HCEC 1CT (cell line): ENCODE results near the gene KCTD14.
"Not testable (repeated sequence)": the region's sequence is repeated elsewhere in the genome, so short reads cannot be mapped to it uniquely, and the experiment has no call there.

Experiments
- DNase-seq: peaks from one replicate; pipeline ENCODE4 v3.0.0-alpha.2; 2017

Gene KCTD14, protein sequence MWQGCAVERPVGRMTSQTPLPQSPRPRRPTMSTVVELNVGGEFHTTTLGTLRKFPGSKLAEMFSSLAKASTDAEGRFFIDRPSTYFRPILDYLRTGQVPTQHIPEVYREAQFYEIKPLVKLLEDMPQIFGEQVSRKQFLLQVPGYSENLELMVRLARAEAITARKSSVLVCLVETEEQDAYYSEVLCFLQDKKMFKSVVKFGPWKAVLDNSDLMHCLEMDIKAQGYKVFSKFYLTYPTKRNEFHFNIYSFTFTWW

DNA sequence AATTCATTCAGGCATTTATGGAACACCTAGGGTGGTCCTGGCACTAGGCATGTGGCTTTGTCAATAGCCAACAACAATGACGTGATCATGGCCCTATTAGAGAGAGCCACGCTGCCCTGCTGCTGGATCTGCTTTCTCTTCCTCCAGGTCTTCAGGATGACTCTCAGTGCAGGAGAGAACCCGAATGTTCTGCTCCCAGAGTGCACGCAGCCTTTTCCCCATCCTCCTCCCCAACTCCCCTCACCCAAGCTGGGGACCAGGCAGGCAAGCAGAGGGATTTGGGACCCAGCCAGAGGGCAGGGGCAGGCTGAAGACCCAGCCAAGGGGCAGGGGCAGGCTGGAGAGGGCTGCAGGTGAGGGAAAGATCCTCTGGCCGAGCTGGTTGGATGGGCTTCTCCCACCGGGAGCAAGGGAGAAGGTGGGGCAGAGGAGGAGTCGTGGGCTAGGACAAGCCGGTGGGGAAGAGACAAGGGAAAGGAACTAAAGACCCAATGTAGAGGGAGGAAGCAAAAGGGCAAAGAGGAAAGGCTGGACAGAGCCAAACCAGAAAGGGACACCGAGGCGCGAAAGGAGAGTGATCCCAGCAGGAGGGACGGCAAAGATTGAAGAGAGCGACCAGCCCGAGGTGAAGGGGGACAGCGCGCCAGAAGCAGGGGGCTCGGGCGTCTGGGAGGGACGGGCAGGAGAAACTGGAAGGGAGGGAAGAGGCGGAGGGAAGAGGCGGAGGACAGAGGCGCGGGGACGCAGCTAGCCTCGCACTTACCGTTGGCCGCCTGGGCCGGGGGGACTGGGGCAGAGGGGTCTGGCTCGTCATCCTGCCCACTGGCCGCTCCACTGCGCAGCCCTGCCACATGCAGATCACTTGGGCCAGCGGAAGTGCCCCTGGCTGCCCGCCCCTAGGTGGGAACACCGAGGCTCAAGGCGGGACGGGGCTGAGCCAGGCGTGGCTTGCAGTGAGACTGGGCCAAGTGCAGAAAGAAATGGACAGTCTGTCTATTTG lies at the start of gene KCTD14:
KCTD14 (minus strand) TSS at position 880 of the 1,000 bp plus-strand sequence; CDS start at position 853, 27 bp downstream.
- no peak for DNase-seq

DNA sequence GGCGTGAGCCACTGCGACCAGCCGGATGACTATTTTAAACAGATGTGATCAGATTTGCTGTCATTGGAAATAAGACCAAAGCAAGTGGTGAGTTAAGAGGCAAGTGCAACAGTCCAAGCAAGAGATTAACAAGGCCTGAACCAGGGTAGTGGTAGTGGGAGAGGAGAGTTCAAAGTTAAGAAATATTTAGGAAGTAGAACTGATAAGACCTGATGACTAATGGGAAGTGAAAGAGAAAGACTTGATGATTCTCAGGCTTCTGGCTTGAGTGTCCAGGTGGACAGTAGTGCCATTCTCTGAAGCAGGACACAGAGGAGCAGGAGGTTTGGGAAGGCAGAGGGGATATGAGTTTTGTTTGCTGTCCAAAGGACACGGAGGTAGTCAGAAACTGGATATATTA lies 49.4 kb upstream of the KCTD14 start:
- no peak for DNase-seq

DNA sequence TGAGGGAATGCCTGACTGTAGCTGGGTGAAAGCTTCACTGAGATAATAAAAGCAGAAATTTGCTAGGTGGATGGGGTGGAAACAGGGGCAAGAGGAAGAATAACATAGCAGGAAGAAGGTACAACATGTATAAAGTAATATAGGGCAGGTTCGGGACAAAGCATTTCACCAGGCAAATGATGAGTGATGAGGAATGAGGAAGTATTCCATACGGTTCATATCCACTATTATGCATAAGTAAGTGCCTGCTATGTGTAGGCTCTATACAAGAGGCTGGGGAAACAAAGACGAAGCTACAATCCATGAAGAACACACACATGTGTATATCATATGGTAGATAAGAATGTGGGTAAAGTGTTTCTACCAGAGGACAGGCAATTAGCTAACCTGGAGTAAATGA lies 48.6 kb upstream of the KCTD14 start:
- no peak for DNase-seq

DNA sequence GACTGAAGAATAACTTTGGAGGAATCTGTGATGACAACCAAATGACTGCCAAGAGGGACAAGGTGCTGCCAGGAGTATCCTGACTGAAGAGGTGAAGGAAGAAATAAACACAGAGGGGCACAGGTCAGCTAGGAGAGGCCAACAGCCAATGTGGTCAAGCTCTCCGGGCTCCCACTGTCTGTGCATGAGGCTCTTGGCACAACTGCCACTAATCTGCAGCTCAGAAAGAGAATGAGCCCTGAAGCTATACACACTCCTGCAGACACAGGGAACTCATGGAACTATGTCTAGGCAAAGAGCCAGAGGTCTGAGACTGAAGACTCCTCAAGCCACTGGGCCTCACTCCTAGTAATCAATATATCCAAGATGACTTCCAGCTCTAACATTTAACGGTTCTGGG lies 47.5 kb upstream of the KCTD14 start:
- no peak for DNase-seq

DNA sequence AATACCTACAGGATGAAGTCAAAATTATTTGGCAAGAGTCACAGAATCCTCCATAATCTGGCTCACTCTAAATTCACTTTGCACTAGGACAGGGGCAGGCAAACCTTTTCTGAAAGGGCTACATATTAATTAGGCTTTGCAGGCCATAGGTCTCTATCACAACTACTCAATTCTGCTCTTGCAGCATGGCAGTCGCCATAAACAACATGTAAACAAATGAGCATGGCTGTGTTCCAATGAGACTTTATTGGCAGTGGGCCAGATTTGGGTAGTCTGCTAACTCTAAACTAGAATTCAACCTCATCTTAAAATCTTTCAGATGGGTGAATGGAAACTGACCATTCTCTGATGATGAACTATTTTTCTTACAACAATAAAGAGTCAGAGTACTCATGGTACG lies 46.4 kb upstream of the KCTD14 start:
- DNase-seq = no peak

DNA sequence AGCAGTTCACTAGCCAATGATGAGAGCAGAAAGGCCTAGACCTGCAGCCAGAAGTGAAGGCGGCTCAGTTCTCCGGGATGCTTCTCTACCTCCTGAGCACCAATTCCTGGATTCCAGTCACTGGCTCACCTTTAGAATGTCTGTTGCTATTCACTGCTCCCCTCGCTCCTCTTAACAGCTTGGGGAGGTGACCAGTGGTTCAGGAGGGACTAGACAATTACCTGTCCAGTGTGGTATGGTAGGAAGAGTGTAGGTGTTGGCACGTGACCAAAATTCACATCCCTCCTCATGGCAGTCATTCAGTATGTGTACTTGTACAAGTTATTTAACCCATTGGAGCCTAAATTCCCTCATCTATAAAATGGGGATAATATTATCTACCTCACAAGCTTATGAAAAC lies 44.6 kb upstream of the KCTD14 start:
- DNase-seq = no peak

DNA sequence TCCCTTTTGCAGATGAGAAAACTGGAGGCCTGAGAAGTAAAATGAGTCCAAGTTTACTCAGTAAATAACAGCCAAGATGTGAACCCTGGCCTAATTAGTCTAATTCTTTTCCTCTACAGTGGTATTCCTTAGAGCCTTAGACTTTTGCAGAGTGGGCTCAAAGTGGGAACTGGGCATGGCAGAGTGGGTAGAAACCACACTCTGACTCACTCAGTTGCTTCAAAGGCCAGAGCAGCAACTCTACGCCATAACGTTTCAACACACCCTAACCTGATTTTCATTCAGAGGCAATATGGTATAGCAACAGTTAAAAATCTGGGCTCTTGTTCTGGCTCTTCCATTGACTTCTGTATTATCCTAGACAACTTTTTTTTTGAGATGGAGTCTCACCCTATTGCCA lies 43.4 kb upstream of the KCTD14 start:
- DNase-seq = no peak

DNA sequence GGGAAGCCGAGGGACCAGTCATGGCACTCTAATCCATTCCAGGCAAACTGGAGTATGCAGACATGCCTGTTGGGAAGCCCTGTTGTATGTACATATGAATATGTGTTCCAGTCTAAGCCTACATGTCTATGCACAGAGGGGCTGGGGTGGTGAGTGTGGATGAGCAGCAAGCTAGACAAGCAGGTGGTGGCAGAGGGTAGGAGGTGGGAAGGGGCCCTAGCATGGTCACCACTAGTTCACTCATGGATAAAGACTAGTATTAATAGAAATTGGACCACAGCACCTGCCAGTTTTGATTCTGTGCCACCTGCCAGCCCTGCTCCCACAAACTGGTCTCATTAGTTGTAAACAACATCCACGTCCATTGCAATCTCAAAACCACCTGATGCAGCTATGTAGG lies 42.1 kb upstream of the KCTD14 start:
- no peak for DNase-seq

DNA sequence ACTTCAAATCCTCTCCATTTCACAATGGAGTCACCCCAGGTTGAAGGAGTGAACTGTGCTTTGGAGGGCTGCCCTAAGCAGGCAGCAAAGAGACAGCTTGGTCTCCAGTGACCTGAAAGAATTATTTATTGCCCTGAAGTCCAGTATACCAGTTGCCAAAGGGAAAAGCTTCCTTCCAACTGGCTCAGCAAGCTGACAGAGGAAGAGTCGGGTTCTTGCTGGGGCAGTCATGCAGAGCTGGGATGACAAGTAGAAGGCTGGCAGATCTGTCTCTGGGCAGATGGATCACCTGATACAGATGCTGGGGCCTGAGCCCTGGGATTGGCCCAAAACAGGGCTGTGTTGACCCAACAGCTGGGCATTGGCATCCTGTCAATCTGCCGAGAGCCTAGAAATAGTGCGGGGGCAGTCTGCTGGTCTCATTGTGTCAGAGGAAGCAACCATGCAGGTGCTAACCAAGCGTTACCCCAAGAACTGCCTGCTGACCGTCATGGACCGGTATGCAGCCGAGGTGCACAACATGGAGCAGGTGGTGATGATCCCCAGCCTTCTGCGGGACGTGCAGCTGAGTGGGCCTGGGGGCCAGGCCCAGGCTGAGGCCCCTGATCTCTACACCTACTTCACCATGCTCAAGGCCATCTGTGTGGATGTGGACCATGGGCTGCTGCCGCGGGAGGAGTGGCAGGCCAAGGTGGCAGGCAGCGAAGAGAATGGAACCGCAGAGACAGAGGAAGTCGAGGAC lies 40.5 kb upstream of the KCTD14 start, which contains the start of gene THRSP:
THRSP (plus strand) TSS at position 422 of the 742 bp plus-strand sequence; CDS start at position 443, 21 bp downstream.
- DNase-seq = no peak

DNA sequence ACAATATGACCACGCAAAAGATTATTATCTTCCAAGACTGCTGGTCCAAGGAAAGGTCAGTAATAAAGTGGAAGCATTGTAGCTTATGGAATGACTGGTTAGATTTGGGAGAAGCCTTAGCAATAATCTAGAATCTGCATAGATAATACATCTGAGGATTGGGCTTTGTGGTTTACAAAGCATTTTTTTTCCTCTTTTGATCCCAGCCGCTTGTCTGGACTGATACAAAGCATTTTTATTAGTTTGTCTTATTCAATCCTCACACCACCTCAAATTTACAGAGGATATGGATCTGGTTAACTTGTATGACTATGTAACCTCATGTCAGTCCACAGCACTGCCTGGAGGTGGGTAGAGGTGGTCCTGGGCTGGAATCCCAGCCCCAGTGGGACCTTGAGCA lies 39.6 kb upstream of the KCTD14 start:
- DNase-seq = no peak

DNA sequence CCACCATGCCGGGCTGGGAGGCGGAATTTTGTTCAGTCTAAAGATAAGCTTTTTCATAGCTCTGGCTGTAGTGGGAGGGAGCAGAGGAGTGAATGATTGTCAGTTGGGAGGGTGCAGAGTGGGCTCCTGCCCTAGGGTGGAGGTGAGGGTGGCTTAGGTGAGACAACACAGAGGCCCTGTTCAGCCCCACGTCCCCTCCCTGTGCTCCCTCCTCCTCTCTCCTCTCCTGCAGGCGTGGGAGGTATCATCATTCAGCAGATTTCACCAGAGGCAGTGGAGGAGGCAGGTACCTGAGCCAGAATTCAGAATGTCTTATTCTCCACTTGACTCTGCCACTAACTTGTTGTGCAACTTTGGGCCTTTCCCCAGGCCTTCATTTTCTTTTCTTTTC lies 38.8 kb upstream of the KCTD14 start:
- DNase-seq = no peak

DNA sequence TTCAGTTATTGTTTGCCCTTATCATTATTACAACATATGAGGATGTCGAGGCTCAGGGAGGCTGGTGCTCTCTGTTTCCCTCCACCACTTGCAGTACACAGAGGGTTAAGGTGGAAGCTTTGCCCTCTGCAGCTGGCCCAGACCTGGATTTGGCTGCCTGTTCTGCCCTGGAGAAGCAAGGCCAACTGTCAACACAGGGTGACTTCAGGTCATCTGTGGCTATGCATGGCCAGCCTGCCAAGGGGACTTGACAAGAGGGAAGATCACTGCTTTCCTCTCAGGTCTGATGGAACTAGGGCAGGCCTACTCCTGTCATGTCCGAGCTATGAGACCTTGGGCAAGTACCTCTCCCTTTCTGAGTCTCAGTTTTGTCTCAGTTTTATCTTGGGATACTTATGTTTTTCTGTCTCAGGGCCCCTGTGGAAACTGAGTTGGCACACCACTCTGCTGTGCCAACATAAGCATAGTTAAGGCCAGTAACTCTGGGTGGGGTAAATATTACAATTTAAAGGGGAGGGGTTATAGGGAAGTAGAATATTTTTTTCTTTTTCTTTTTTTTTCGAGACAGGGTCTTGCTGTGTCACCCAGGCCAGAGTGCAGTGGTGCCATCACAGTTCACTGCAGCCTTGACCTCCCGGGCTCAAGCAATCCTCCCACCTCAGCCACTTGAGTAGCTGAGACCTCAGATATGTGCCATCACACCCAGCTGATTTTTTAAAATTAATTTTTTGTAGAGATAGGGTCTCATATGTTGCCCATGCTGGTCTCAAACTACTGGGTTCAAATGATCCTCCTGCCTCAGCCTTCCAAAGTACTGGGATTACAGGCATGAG lies 38.2 kb upstream of the KCTD14 start:
- DNase-seq = no peak

DNA sequence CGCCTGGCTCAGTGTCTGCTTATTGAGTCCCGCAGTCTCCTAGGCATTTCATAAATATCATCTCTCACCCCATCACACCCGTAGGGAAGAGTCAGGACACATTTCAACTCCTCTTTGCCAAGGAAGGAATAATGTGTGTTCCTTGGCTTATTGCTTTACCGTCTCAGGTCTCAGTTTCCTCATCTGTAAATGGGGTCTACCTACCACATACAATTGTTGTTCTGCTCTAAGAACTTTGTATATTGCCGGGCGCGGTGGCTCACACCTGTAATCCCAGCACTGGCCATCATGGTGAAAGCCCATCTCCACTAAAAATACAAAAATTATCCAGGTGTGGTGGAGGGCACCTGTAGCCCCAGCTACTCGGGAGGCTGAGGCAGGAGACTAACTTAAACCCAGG lies 37.5 kb upstream of the KCTD14 start:
- no peak for DNase-seq

DNA sequence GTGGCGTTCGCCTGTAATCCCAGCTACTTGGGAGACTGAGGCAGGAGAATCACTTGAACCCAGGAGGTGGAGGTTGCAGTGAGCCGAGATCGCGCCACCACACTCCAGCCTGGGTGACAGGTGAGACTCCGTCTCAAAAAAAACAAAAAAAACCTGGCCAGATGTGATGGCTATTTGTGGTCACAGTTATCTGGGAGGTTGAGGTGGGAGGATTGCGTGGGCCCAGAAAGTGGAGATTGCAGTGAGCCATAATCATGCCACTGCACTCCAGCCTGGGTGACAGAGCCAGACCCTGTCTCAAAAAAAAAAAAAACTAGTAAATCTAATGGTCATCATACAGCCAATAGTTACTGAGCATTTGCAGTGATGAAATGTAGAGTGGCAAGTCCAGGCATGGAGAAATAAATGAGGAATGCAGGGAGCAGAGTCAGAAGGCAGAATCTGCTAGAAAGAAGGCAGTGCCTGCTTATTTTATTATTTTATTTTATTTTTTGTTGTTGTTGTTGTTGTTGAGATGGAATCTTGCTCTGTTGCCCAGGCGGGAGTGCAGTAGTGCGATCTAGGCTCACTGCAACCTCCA lies 36.8 kb upstream of the KCTD14 start:
- DNase-seq = not testable (repeated sequence)

DNA sequence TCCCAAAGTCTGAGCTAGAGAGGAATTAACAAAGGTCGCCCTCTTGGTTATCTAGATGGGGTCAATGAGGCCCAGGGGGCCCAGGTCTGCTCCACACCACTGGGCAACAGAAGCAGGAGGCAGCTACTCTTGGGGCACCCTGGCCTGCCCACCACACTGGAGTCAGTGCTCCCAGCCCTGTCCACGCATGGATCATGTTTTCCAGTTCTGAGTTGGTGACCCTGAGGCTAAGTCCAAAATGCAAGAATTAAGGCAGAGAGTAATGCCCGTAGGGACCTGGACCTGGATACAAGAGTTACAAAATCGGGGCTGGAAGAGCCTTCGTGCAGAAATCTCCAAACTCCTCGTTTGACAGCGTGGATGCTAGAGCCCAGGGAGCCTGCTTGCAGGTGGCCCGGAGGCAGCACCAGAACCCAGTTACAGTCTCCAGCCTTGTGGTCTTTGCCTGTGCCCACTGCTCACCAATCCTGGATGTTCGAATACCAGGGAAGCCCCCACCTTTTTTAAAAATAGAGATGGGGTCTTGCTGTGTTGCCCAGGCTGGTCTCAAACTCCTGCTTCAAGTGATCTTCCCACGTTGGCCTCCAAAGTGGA lies 34.5 kb upstream of the KCTD14 start:
- no peak for DNase-seq

DNA sequence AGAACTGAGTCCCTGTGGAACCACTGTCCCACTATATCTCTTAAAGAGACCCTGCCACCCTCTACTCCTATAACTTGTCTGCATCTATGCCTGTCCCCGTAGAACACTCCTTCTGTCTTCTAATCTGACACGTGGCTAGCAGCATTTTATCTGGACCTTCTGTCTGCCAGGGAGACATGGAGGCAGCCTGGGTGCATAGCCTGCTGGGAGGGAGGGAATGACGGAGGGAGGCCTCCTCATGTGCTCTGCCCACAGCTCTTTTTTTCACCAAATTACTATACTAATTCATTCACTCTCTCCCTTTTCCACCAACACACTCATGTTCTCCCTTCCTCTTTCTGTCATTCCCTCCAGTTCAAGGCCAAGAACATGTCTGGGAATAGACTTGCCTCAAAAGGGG lies 33.0 kb upstream of the KCTD14 start:
- no peak for DNase-seq

DNA sequence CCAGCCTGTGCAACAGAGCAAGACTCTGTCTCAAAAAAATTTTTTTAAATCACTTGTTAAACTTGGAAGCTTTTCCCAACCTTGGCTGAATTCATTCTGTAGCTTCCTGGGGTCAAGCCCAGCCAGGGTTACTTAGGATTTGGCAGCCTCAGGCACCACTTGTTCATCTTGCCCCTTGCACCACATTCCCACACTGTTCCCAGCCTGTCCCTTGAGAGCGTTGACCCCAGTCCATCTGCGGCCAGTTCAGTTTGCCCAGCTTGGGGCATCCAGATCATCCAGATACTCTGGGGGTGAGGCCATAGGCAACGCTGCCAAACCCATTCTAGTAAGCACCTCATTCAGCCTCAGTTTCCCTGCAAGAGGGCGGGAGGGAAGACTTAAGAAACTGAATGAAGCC lies 31.9 kb upstream of the KCTD14 start:
- no peak for DNase-seq

DNA sequence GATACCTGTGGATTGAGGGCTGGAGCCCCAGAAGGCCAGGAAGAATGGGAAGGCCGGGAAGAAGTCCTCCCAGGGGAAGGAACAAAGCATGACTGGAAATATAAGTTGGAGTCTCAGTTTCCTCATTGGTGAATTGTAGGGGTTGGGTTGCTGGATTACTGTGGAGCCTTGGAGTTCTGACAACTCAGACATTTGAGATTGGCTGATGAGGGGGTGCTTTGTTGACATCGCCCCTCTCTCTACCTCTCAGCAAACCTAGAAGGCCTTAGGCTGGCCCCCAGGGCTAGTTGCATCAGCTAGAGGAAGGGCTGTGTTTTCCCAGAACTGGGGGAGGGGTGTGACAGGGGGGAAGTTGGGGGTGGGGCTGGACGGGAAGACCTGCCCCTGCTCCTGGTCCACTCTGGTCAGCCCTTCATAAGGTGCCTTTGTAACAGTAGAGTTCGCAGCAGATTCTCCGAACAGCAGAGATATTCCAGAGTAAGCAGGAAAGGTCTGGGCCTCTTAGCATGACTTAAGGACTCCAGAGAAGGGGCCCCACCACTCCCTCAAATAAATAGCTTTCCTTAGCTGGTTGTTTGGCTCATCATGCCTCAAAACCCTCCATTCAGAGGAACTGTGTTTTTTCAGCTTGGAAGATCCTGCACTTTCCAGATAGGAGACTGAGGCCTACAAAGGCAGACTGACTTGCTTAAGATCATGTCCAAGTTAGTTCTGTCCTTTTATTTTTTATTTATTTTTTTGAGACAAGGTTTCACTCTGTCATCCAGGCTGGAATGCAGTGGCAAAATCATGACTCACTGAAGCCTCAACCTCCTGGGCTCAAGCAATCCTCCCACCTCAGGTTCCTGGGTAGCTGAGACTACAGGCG lies 28.1 kb upstream of the KCTD14 start:
- peak; percentile 59 for DNase-seq

DNA sequence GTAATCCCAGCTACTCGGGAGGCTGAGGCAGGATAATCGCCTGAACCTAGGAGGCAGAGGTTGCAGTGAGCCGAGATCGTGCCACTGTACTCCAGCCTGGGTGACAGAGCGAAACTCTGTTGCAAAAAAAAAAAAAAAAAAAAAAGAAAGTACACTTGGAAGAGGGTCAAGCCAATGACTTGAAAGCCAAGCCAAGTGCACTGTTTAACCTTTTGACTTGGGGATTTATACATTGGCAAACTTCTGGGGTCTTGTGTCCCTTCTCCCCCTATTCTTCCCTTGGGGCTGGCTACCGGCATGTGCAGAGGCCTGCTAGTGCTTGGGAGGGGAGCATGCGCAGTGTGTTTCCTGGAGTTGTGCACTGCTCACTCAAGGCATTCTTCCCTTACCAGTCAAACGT lies 26.3 kb upstream of the KCTD14 start:
- no peak for DNase-seq

DNA sequence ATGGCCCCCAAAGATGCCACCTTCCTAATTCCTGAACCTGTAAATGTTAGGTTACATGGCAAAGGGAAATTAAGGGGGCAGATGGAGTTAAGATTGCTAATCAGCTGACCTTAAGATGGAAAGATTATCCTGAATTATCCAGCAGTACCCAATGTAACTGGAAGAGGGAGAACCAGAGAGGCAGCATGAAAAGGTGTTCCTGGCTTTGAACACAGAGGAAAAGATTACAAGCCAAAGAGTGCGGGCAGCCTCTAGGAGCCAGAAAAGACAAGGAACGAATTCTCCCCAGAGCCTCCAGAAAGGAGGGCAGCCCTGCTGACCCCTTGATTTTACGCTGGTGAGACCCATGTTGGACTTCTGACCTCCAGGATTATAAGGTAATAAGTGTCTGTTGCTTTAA lies 25.5 kb upstream of the KCTD14 start:
- no peak for DNase-seq

DNA sequence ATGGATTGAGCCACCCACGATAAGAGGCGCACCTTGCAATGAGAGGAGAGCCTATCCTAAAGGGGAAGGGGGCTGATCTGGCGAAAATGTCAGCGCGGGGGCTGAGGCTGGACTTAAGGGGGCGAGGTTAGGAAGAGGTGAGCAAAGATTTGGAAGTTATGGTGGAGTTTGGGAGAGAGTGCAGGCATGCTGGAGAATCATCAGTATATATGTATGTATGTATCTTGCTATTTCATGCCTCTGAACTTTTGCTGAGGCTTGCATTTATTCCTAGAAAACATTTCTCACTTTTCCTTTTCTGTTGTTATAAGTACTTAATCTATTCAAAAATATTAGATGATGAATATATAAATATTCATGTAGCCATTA lies 23.4 kb upstream of the KCTD14 start:
- DNase-seq = no peak
